ENCODE measurements around the gene TAF1. TPM values are rescaled to one million over a fixed set of nuclear protein-coding genes. Genes with fewer than 3 reads are reported as not detected.

The TAF1 gene, protein sequence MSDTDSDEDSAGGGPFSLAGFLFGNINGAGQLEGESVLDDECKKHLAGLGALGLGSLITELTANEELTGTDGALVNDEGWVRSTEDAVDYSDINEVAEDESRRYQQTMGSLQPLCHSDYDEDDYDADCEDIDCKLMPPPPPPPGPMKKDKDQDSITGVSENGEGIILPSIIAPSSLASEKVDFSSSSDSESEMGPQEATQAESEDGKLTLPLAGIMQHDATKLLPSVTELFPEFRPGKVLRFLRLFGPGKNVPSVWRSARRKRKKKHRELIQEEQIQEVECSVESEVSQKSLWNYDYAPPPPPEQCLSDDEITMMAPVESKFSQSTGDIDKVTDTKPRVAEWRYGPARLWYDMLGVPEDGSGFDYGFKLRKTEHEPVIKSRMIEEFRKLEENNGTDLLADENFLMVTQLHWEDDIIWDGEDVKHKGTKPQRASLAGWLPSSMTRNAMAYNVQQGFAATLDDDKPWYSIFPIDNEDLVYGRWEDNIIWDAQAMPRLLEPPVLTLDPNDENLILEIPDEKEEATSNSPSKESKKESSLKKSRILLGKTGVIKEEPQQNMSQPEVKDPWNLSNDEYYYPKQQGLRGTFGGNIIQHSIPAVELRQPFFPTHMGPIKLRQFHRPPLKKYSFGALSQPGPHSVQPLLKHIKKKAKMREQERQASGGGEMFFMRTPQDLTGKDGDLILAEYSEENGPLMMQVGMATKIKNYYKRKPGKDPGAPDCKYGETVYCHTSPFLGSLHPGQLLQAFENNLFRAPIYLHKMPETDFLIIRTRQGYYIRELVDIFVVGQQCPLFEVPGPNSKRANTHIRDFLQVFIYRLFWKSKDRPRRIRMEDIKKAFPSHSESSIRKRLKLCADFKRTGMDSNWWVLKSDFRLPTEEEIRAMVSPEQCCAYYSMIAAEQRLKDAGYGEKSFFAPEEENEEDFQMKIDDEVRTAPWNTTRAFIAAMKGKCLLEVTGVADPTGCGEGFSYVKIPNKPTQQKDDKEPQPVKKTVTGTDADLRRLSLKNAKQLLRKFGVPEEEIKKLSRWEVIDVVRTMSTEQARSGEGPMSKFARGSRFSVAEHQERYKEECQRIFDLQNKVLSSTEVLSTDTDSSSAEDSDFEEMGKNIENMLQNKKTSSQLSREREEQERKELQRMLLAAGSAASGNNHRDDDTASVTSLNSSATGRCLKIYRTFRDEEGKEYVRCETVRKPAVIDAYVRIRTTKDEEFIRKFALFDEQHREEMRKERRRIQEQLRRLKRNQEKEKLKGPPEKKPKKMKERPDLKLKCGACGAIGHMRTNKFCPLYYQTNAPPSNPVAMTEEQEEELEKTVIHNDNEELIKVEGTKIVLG (N-terminal part only)
- 18.6 and 24.5 TPM in 2 replicates for total RNA-seq

DNA sequence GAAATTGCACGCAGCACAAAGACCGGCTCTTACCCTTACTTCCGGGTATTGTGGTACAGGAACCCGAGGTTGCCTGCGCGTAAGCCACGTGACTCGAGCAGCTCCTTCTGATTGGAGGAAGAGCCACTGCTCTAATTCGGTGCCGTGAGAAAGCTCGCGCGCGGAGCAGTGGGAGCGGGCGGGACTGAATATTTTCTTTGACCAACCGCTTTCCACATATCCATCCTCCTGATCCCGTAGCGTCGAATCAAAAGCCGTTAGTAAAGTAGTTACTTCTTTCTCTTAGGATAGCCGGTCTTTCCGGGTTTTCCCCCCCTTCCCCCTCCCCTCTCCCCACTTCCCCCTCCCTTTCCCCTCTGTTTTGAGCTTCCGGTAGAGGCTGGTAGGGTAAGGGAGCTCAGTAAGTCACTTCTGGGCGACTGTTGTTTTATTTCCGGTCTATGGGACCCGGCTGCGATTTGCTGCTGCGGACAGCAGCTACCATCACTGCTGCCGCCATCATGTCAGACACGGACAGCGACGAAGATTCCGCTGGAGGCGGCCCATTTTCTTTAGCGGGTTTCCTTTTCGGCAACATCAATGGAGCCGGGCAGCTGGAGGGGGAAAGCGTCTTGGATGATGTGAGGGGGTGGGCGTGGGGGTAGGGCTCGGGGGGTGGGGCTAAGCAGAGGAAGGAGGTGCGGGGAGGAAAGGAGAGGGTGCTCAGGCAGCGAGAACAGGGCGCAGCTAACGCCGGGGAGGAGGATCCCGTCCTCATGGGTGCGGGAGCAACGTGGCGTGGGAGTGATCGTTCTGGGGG is at the start of gene TAF1:
Gene TAF1, plus strand, starts transcription at position 483 of the 799 bp plus-strand sequence. Its CDS starts 18 bp downstream, at position 501.

Other genes starting within 250 kb of the TAF1 start
- 8.7 and 20.7 TPM in 2 replicates for gene MED12, start 247.8 kb upstream of the TAF1 start, total RNA-seq
- gene NLGN3, start 221.5 kb upstream of the TAF1 start, total RNA-seq: not detected in 2 replicates
- gene GJB1, start 143.1 kb upstream of the TAF1 start, total RNA-seq: not detected in 2 replicates
- gene ZMYM3, start 112.2 kb upstream of the TAF1 start, total RNA-seq: 7.5 and 9.2 TPM in 2 replicates
- 273 and 280 TPM in 2 replicates for gene NONO, start 82.7 kb upstream of the TAF1 start, total RNA-seq
- gene ITGB1BP2, start 64.6 kb upstream of the TAF1 start, total RNA-seq: 0.24 and 1.1 TPM in 2 replicates
- gene OGT, start 166.7 kb downstream of the TAF1 start, total RNA-seq: 78.6 and 113 TPM in 2 replicates
- gene GCNA, start 212.1 kb downstream of the TAF1 start, total RNA-seq: 0.72 and 2.6 TPM in 2 replicates

Data from tracheal epithelial cell (primary cell).